ENCODE results near the gene CREB1.

DNA sequence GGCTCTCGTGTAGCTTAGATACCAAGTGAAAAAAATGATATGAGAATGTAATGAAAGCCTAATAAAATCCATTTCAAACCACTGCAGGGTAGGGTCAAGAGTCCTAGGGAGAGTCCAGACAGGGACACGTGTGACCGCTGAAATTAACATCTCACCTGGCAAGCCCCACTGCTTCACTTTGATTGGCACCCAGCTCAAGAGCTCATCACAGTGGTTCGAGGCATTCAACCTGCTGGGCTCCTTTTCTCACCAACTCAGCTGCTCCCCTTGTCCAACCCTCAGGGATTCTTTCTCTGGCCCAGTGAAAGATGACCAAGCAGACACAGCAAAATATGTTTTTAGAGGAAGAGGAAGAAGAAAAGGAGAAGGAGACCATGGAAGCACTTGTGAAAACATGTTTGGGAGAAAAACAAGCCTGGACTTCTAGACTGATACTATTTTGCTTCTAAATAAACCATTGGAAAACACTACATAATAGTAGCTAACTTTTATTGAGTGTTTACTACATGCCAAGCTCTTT lies 49.2 kb upstream of the CREB1 start:
- TF ChIP-seq, protein P1, sequence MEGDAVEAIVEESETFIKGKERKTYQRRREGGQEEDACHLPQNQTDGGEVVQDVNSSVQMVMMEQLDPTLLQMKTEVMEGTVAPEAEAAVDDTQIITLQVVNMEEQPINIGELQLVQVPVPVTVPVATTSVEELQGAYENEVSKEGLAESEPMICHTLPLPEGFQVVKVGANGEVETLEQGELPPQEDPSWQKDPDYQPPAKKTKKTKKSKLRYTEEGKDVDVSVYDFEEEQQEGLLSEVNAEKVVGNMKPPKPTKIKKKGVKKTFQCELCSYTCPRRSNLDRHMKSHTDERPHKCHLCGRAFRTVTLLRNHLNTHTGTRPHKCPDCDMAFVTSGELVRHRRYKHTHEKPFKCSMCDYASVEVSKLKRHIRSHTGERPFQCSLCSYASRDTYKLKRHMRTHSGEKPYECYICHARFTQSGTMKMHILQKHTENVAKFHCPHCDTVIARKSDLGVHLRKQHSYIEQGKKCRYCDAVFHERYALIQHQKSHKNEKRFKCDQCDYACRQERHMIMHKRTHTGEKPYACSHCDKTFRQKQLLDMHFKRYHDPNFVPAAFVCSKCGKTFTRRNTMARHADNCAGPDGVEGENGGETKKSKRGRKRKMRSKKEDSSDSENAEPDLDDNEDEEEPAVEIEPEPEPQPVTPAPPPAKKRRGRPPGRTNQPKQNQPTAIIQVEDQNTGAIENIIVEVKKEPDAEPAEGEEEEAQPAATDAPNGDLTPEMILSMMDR (IDR thresholded peaks at IDR 0.05; ENCODE audit: low read depth, low read length), result no peak
- no peak for TF ChIP-seq EZH2phosphoT487 (IDR thresholded peaks at IDR 0.05; ENCODE audit: low read depth)
